Caco-2 (cell line): Measurements from ENCODE around the gene GJD3. TPM values are rescaled to one million over a fixed set of nuclear protein-coding genes. Genes with fewer than 3 reads are reported as not detected.

Experiments
- BruUV-seq: library from RNA; stranded (reverse); fragments of 400-500 nt; replicated peaks from 2 replicates; lab custom pipeline; 2021; lab: Mats Ljungman, UMichigan
- CTCF ChIA-PET: fragments of 300-600 bp; sonication (Branson Sonifier 250); formaldehyde crosslinking; loops from one replicate; lab custom pipeline; 2022; ENCODE audit warnings: antibody characterized with exemption; lab: Charles Lee
- POLR2A ChIA-PET: fragments of 300-600 bp; sonication (Branson Sonifier 250); formaldehyde crosslinking; loops from one replicate; lab custom pipeline; 2022; ENCODE audit warnings: antibody characterized with exemption; lab: Charles Lee
- DNase-seq, 2 experiments: peaks; one replicate each; pipeline versions ENCODE4 v3.0.0 to v3.0.0-alpha.2; 2020 to 2022
- H3K27me3 ChIP-seq: replicated peaks from 2 replicates; pipeline ENCODE4 v1.6.0; 2011; ENCODE audit warnings: low read length; ENCODE audit not compliant: control insufficient read depth, insufficient read depth
- H3K36me3 ChIP-seq: 2 replicates; pipeline ENCODE4 v1.5.1; 2011; ENCODE audit warnings: low read length; ENCODE audit not compliant: control insufficient read depth, insufficient read depth
- H3K4me1 ChIP-seq: fragments of 250-450 bp; sonication (Bioruptor Pico); 2 replicates; pipeline ENCODE4 v1.5.1; 2020; ENCODE audit warnings: mild to moderate bottlenecking
- H3K4me3 ChIP-seq: 2 replicates; pipeline ENCODE4 v1.5.1; 2011; ENCODE audit warnings: low read depth, mild to moderate bottlenecking, control low read depth, low read length
- H3K9me3 ChIP-seq: fragments of 250-450 bp; sonication (Bioruptor Pico); 2 replicates; pipeline ENCODE4 v1.5.1; 2020; ENCODE audit warnings: mild to moderate bottlenecking, moderate library complexity
- H3K27ac Mint-ChIP-seq: one replicate; pipeline ENCODE4 v1.8.0; 2022; ENCODE audit warnings: mixed read lengths; ENCODE audit not compliant: unreplicated experiment
- H3K27me3 Mint-ChIP-seq: one replicate; pipeline ENCODE4 v1.8.0; 2022; ENCODE audit warnings: mixed read lengths; ENCODE audit not compliant: insufficient read depth, unreplicated experiment
- H3K36me3 Mint-ChIP-seq: one replicate; pipeline ENCODE4 v1.8.0; 2022; ENCODE audit warnings: mild to moderate bottlenecking, mixed read lengths; ENCODE audit not compliant: insufficient read depth, unreplicated experiment
- H3K4me1 Mint-ChIP-seq: one replicate; pipeline ENCODE4 v1.8.0; 2022; ENCODE audit warnings: low read depth, mixed read lengths; ENCODE audit not compliant: unreplicated experiment
- H3K4me3 Mint-ChIP-seq: one replicate; pipeline ENCODE4 v1.8.0; 2022; ENCODE audit warnings: mild to moderate bottlenecking, moderate library complexity, mixed read lengths; ENCODE audit not compliant: unreplicated experiment
- H3K9me3 Mint-ChIP-seq: one replicate; pipeline ENCODE4 v1.8.0; 2022; ENCODE audit warnings: mixed read lengths; ENCODE audit not compliant: unreplicated experiment
- CTCF ChIP-seq, 2 experiments: fragments of 200-600 bp in 1 of 2; IDR thresholded peaks; 1 replicate in 1 of 2; 2 replicates in 1 of 2; pipeline versions ENCODE4 v1.5.1 to v1.8.0; 2011 to 2022; ENCODE audit warnings: antibody characterized with exemption in 1 of 2, control low read depth in 1 of 2, inconsistent platforms in 1 of 2, low read depth in 1 of 2, low read length in 1 of 2, mild to moderate bottlenecking in 1 of 2, moderate library complexity in 1 of 2; ENCODE audit not compliant: insufficient read depth in 1 of 2, severe bottlenecking in 1 of 2, unreplicated experiment in 1 of 2
- intact Hi-C: fragments of 100-400 bp; cut with micrococcal nuclease; formaldehyde crosslinking; loops from one replicate; pipeline ENCODE4 v1.10.0; 2022; ENCODE audit not compliant: unreplicated experiment
- total RNA-seq: library from RNA; stranded (reverse); gene quantifications from 2 replicates; pipeline ENCODE4 v1.2.3, GENCODE V29; 2022

GJD3 gene
- total RNA-seq, 1 experiment from 2014 or later = not detected

GRCh38 chr17:40320756-40321523 is 43.6 kb downstream of the GJD3 start:
- Mint-ChIP-seq H3K36me3 (no peaks in the 10 kb centered on the region), H3K4me3 (no peak overlapping the region), H3K27me3 (no peaks in the 10 kb centered on the region), H3K9me3 (no peaks in the 10 kb centered on the region), H3K4me1 (peaks cover 25% of the 10 kb centered on the region), H3K27ac (no peak overlapping the region)
- no peaks in the 10 kb centered on the region for H3K9me3 ChIP-seq
- H3K36me3 ChIP-seq = no peaks in the 10 kb centered on the region
- TF ChIP-seq CTCF (IDR thresholded peaks at IDR 0.05; ENCODE audit: insufficient read depth in 1 of 2, low read depth in 1 of 2, low read length in 1 of 2, severe bottlenecking in 1 of 2, unreplicated experiment in 1 of 2) = no peak
- DNase-seq = peak in 1 of 2 experiments; percentile 27
- no TSS peak for BruUV-seq
- intact Hi-C loops = no loop called here
- H3K27me3 ChIP-seq = no peaks in the 10 kb centered on the region
- no peak overlapping the region for H3K4me3 ChIP-seq
- CTCF ChIA-PET = no interaction called here
- POLR2A ChIA-PET = interaction anchor here (0.5 kb wide), 1 partner anchor 152 kb away, joined by 3 read pairs; no protein-coding TSS in a partner anchor
- H3K4me1 ChIP-seq = peaks cover 15% of the 10 kb centered on the region

GRCh38 chr17:40319651-40320540 is 44.6 kb downstream of the GJD3 start:
- Mint-ChIP-seq H3K4me1 (peaks cover 30% of the 10 kb centered on the region), H3K27ac (no peak overlapping the region), H3K4me3 (peak overlapping the region; percentile 92), H3K27me3 (no peaks in the 10 kb centered on the region), H3K36me3 (no peaks in the 10 kb centered on the region), H3K9me3 (no peaks in the 10 kb centered on the region)
- CTCF ChIA-PET = interaction anchor here (0.6 to 1.7 kb wide), 4 partner anchors 10 to 247 kb away, joined by 3 to 9 read pairs (median 4); partner anchors contain the start of gene RARA
- intact Hi-C loops = no loop called here
- H3K4me3 ChIP-seq = no peak overlapping the region
- POLR2A ChIA-PET = interaction anchor here (0.6 to 1.1 kb wide), 2 partner anchors 13 to 100 kb away, joined by 3 read pairs; no protein-coding TSS in a partner anchor
- H3K36me3 ChIP-seq = no peaks in the 10 kb centered on the region
- TF ChIP-seq CTCF (IDR thresholded peaks at IDR 0.05; ENCODE audit: insufficient read depth in 1 of 2, low read depth in 1 of 2, low read length in 1 of 2, severe bottlenecking in 1 of 2, unreplicated experiment in 1 of 2) = no peak
- no peaks in the 10 kb centered on the region for H3K27me3 ChIP-seq
- no peak for DNase-seq
- no peaks in the 10 kb centered on the region for H3K9me3 ChIP-seq
- H3K4me1 ChIP-seq = peaks cover 19% of the 10 kb centered on the region
- no TSS peak for BruUV-seq
